Esophagus squamous epithelium (tissue), 5 donors: ENCODE data around the gene PKHD1. TPM values are rescaled to one million over a fixed set of nuclear protein-coding genes. Genes with fewer than 3 reads are reported as not detected.

Experiments
- DNase-seq: peaks from one replicate; lab custom pipeline; 2025; lab: John Stamatoyannopoulos, UW
- H3K27ac ChIP-seq, 4 donors: fragments of 200-600 bp; sonication (generic); one replicate each; pipeline ENCODE4 v1.5.1; 2016 to 2019; ENCODE audit warnings: mild to moderate bottlenecking in 1 of 4
- H3K27me3 ChIP-seq, 4 donors: fragments of 200-600 bp; sonication (generic); 1 replicate in 3 of 4; 2 replicates in 1 of 4; pipeline versions ENCODE4 v1.5.1 to v1.6.0; 2017 to 2021; ENCODE audit warnings: antibody characterized with exemption in 1 of 4
- H3K36me3 ChIP-seq, 3 donors: fragments of 200-600 bp; sonication (generic); one replicate each; pipeline ENCODE4 v1.5.1; 2016 to 2019
- H3K4me1 ChIP-seq, 3 donors: fragments of 200-600 bp; sonication (generic); one replicate each; pipeline ENCODE4 v1.5.1; 2017 to 2019
- H3K4me3 ChIP-seq, 4 donors: fragments of 200-600 bp; sonication (generic); 1 replicate in 3 of 4; 2 replicates in 1 of 4; pipeline ENCODE4 v1.5.1; 2016 to 2019; ENCODE audit warnings: mild to moderate bottlenecking in 2 of 4, moderate library complexity in 1 of 4
- H3K9me3 ChIP-seq, 3 donors: fragments of 200-600 bp; sonication (generic); one replicate each; pipeline ENCODE4 v1.5.1; 2016 to 2019
- POLR2A ChIP-seq, 4 donors: fragments of 450-650 bp; IDR thresholded peaks; one replicate each; pipeline ENCODE4 v1.6.1; 2017; ENCODE audit warnings: antibody characterized with exemption in 4 of 4, mild to moderate bottlenecking in 4 of 4, moderate library complexity in 3 of 4
- WGBS, 2 donors: methylation state at CpG; one replicate each; pipeline ENCODE4 v1.1.5; 2018; 5-methylcytosine and 5-hydroxymethylcytosine counted together
- intact Hi-C: fragments of 100-400 bp; cut with DNase I; formaldehyde crosslinking; loops from one replicate; pipeline ENCODE4 v1.15.0; 2022
- total RNA-seq, 4 donors: library from RNA; depleted of rRNA; stranded (reverse); fragments of >200 nt; gene quantifications; one replicate each; pipeline ENCODE4 v1.1.0, GENCODE V29; 2016
- TF ChIP-seq, protein P1 (sequence below), 6 experiments: fragments of 450-650 bp in 4 of 6; fragments of 200-600 bp in 2 of 6; sonication (generic) in 2 of 6; IDR thresholded peaks; one replicate each; pipeline ENCODE4 v1.5.1; 2016 to 2019; ENCODE audit warnings: antibody characterized with exemption in 6 of 6, mild to moderate bottlenecking in 4 of 6, moderate library complexity in 4 of 6
- donor health status: DM: yes; HTN: yes; CAD: no.

Gene PKHD1
- total RNA-seq, 4 donors from 2014 or later: 0.04 TPM; not detected in 3

- intact Hi-C loops: no loop called here
- H3K4me3 ChIP-seq: no peak overlapping the region
- H3K4me1 ChIP-seq: no peaks in the 10 kb centered on the region
- TF ChIP-seq, protein P1, sequence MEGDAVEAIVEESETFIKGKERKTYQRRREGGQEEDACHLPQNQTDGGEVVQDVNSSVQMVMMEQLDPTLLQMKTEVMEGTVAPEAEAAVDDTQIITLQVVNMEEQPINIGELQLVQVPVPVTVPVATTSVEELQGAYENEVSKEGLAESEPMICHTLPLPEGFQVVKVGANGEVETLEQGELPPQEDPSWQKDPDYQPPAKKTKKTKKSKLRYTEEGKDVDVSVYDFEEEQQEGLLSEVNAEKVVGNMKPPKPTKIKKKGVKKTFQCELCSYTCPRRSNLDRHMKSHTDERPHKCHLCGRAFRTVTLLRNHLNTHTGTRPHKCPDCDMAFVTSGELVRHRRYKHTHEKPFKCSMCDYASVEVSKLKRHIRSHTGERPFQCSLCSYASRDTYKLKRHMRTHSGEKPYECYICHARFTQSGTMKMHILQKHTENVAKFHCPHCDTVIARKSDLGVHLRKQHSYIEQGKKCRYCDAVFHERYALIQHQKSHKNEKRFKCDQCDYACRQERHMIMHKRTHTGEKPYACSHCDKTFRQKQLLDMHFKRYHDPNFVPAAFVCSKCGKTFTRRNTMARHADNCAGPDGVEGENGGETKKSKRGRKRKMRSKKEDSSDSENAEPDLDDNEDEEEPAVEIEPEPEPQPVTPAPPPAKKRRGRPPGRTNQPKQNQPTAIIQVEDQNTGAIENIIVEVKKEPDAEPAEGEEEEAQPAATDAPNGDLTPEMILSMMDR (IDR thresholded peaks at IDR 0.05): no peak
- no peak for TF ChIP-seq POLR2A (IDR thresholded peaks at IDR 0.05)
- DNase-seq: no peak
- no peak overlapping the region for H3K27ac ChIP-seq
- no peaks in the 10 kb centered on the region for H3K9me3 ChIP-seq
- H3K36me3 ChIP-seq: no peaks in the 10 kb centered on the region
- H3K27me3 ChIP-seq: no peaks in the 10 kb centered on the region
Observed at GRCh38 chr6:51768087-51768486, 319.3 kb downstream of the PKHD1 start.

- WGBS, 2 donors: 93 to 100% methylated on average over 1 of the region's 1 CpG
- Histone ChIP-seq H3K4me1 (no peaks in the 10 kb centered on the region), H3K27ac (no peak overlapping the region), H3K4me3 (no peak overlapping the region), H3K36me3 (no peaks in the 10 kb centered on the region), H3K9me3 (no peaks in the 10 kb centered on the region), H3K27me3 (no peaks in the 10 kb centered on the region)
- no peak for TF ChIP-seq POLR2A (IDR thresholded peaks at IDR 0.05)
- TF ChIP-seq, protein P1 (IDR thresholded peaks at IDR 0.05): no peak
- intact Hi-C loops: no loop called here
- DNase-seq: no peak
Observed at GRCh38 chr6:51765230-51765629, 322.2 kb downstream of the PKHD1 start.

DNA sequence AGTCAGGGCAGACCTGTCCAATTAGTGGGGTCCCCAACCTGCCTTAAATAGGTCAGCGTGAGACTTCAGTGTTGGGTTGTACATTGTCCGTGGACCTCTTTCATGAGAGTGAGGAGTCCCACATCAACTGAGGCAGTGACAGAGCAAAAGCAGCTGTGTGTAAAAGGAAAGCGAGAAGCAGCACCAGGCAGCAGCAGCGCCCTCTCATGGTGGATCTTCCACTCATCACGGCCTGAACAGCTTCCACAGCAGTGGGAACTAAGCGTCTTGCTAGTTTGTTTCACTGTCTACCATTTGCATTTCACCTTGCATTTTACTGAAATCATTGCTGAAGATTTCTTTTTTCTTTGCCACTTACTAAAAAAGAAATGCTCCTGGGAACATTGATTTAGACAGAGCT lies 333.8 kb downstream of the PKHD1 start:
- H3K36me3 ChIP-seq: no peaks in the 10 kb centered on the region
- no peak for DNase-seq

GRCh38 chr6:51743999-51744398 lies 343.4 kb downstream of the PKHD1 start:
- WGBS, 2 donors: 64 to 74% methylated on average over 2 of the region's 2 CpGs

More for the DNA sequence above, 333.8 kb downstream of the PKHD1 start:
- Histone ChIP-seq H3K4me3 (no peak overlapping the region), H3K4me1 (no peaks in the 10 kb centered on the region), H3K27me3 (no peaks in the 10 kb centered on the region), H3K27ac (no peak overlapping the region), H3K9me3 (no peaks in the 10 kb centered on the region)
- 51 to 54% methylated on average over 6 of the region's 6 CpGs for WGBS, 2 donors
- TF ChIP-seq, protein P1 (IDR thresholded peaks at IDR 0.05): peak in 4 of 6 experiments; percentile 14 to 37 (median 22)
- TF ChIP-seq POLR2A (IDR thresholded peaks at IDR 0.05): no peak
- intact Hi-C loops: no loop called here

GRCh38 chr6:51740658-51741057 lies 346.8 kb downstream of the PKHD1 start:
- H3K27ac ChIP-seq: no peak overlapping the region
- no peak for DNase-seq
- intact Hi-C loops: no loop called here
- H3K9me3 ChIP-seq: no peaks in the 10 kb centered on the region
- H3K4me3 ChIP-seq: no peak overlapping the region
- no peaks in the 10 kb centered on the region for H3K27me3 ChIP-seq
- 56 to 61% methylated on average over 2 of the region's 2 CpGs for WGBS, 2 donors
- H3K4me1 ChIP-seq: no peaks in the 10 kb centered on the region
- TF ChIP-seq, protein P1 (IDR thresholded peaks at IDR 0.05): no peak
- TF ChIP-seq POLR2A (IDR thresholded peaks at IDR 0.05): no peak
- H3K36me3 ChIP-seq: no peaks in the 10 kb centered on the region

More at GRCh38 chr6:51743999-51744398, 343.4 kb downstream of the PKHD1 start:
- no peak for TF ChIP-seq POLR2A (IDR thresholded peaks at IDR 0.05)
- TF ChIP-seq, protein P1 (IDR thresholded peaks at IDR 0.05): no peak
- H3K36me3 ChIP-seq: no peaks in the 10 kb centered on the region
- no peak for DNase-seq
- H3K9me3 ChIP-seq: no peaks in the 10 kb centered on the region
- intact Hi-C loops: no loop called here
- no peaks in the 10 kb centered on the region for H3K4me1 ChIP-seq
- no peak overlapping the region for H3K4me3 ChIP-seq
- H3K27ac ChIP-seq: no peak overlapping the region
- H3K27me3 ChIP-seq: no peaks in the 10 kb centered on the region
